ENCODE results near the gene JMY. TPM values are rescaled to one million over a fixed set of nuclear protein-coding genes. Genes with fewer than 3 reads are reported as not detected.
A peak's percentile ranks its signal among the peaks of the same experiment; 100 is the strongest.

The JMY gene
- total and polyA plus RNA-seq, 4 donors: 14.3 to 39.4 (median 21.7) TPM

GRCh38 chr5:79202076-79202475 is 33.9 kb upstream of the JMY start:
- H3K36me3 ChIP-seq (ENCODE audit: control insufficient read depth, insufficient read depth, low read length): no peaks in the 10 kb centered on the region
- no peaks in the 10 kb centered on the region for H3K9me3 ChIP-seq (ENCODE audit: control insufficient read depth, insufficient read depth, low read length)
- H3K4me3 ChIP-seq (ENCODE audit: low read depth, low read length): no peak overlapping the region
- no peak overlapping the region for H3K27ac ChIP-seq (ENCODE audit: low read depth, low read length)
- DNase-seq (ENCODE audit: low read depth in 4 of 6, low spot score in 6 of 6): no peak
- H3K27me3 ChIP-seq (ENCODE audit: control insufficient read depth, insufficient read depth, low read length): no peaks in the 10 kb centered on the region
- H3K4me1 ChIP-seq (ENCODE audit: control insufficient read depth, insufficient read depth, low read length): no peaks in the 10 kb centered on the region

- no peaks in the 10 kb centered on the region for H3K4me1 ChIP-seq (ENCODE audit: control insufficient read depth, insufficient read depth, low read length)
- H3K27ac ChIP-seq (ENCODE audit: low read depth, low read length): no peak overlapping the region
- no peaks in the 10 kb centered on the region for H3K36me3 ChIP-seq (ENCODE audit: control insufficient read depth, insufficient read depth, low read length)
- no peak for DNase-seq (ENCODE audit: low read depth in 4 of 6, low spot score in 6 of 6)
- 100% methylated on average over 1 of the region's 3 CpGs for WGBS (ENCODE audit: insufficient coverage)
- H3K4me3 ChIP-seq (ENCODE audit: low read depth, low read length): no peak overlapping the region
- no peaks in the 10 kb centered on the region for H3K27me3 ChIP-seq (ENCODE audit: control insufficient read depth, insufficient read depth, low read length)
- H3K9me3 ChIP-seq (ENCODE audit: control insufficient read depth, insufficient read depth, low read length): no peaks in the 10 kb centered on the region
Observed at GRCh38 chr5:79205965-79206364, 30.0 kb upstream of the JMY start.

GRCh38 chr5:79206541-79206940 is 29.4 kb upstream of the JMY start:
- no peaks in the 10 kb centered on the region for H3K4me1 ChIP-seq (ENCODE audit: control insufficient read depth, insufficient read depth, low read length)
- H3K27ac ChIP-seq (ENCODE audit: low read depth, low read length): no peak overlapping the region
- H3K27me3 ChIP-seq (ENCODE audit: control insufficient read depth, insufficient read depth, low read length): no peaks in the 10 kb centered on the region
- H3K9me3 ChIP-seq (ENCODE audit: control insufficient read depth, insufficient read depth, low read length): no peaks in the 10 kb centered on the region
- 96% methylated on average over 3 of the region's 3 CpGs for WGBS (ENCODE audit: insufficient coverage)
- H3K4me3 ChIP-seq (ENCODE audit: low read depth, low read length): no peak overlapping the region
- no peaks in the 10 kb centered on the region for H3K36me3 ChIP-seq (ENCODE audit: control insufficient read depth, insufficient read depth, low read length)
- no peak for DNase-seq (ENCODE audit: low read depth in 4 of 6, low spot score in 6 of 6)

GRCh38 chr5:79209505-79209904 is 26.4 kb upstream of the JMY start:
- Histone ChIP-seq H3K27ac (ENCODE audit: low read depth, low read length) (no peak overlapping the region), H3K4me3 (ENCODE audit: low read depth, low read length) (no peak overlapping the region), H3K9me3 (ENCODE audit: control insufficient read depth, insufficient read depth, low read length) (no peaks in the 10 kb centered on the region), H3K27me3 (ENCODE audit: control insufficient read depth, insufficient read depth, low read length) (no peaks in the 10 kb centered on the region), H3K4me1 (ENCODE audit: control insufficient read depth, insufficient read depth, low read length) (no peaks in the 10 kb centered on the region), H3K36me3 (ENCODE audit: control insufficient read depth, insufficient read depth, low read length) (no peaks in the 10 kb centered on the region)
- DNase-seq (ENCODE audit: low read depth in 4 of 6, low spot score in 6 of 6): no peak

GRCh38 chr5:79224286-79224984 is 11.5 kb upstream of the JMY start:
- 100% methylated on average over 2 of the region's 4 CpGs for WGBS (ENCODE audit: insufficient coverage)
- Histone ChIP-seq H3K27ac (ENCODE audit: low read depth, low read length) (no peak overlapping the region), H3K27me3 (ENCODE audit: control insufficient read depth, insufficient read depth, low read length) (no peaks in the 10 kb centered on the region), H3K9me3 (ENCODE audit: control insufficient read depth, insufficient read depth, low read length) (no peaks in the 10 kb centered on the region), H3K4me1 (ENCODE audit: control insufficient read depth, insufficient read depth, low read length) (no peaks in the 10 kb centered on the region), H3K4me3 (ENCODE audit: low read depth, low read length) (no peak overlapping the region), H3K36me3 (ENCODE audit: control insufficient read depth, insufficient read depth, low read length) (no peaks in the 10 kb centered on the region)
- DNase-seq (ENCODE audit: low read depth in 4 of 6, low spot score in 6 of 6): no peak

- peak in 1 of 6 donors; percentile 29 for DNase-seq (ENCODE audit: low read depth in 4 of 6, low spot score in 6 of 6)
- H3K9me3 ChIP-seq (ENCODE audit: control insufficient read depth, insufficient read depth, low read length): no peaks in the 10 kb centered on the region
- H3K4me1 ChIP-seq (ENCODE audit: control insufficient read depth, insufficient read depth, low read length): no peaks in the 10 kb centered on the region
- 40% methylated on average over 2 of the region's 2 CpGs for WGBS (ENCODE audit: insufficient coverage)
- no peaks in the 10 kb centered on the region for H3K27me3 ChIP-seq (ENCODE audit: control insufficient read depth, insufficient read depth, low read length)
- H3K4me3 ChIP-seq (ENCODE audit: low read depth, low read length): no peak overlapping the region
- no peaks in the 10 kb centered on the region for H3K36me3 ChIP-seq (ENCODE audit: control insufficient read depth, insufficient read depth, low read length)
- H3K27ac ChIP-seq (ENCODE audit: low read depth, low read length): no peak overlapping the region
Observed at GRCh38 chr5:79225026-79225425, 10.9 kb upstream of the JMY start.

- DNase-seq (ENCODE audit: low read depth in 4 of 6, low spot score in 6 of 6): no peak
- H3K27me3 ChIP-seq (ENCODE audit: control insufficient read depth, insufficient read depth, low read length): no peaks in the 10 kb centered on the region
Observed at GRCh38 chr5:79225441-79225840, 10.5 kb upstream of the JMY start.

GRCh38 chr5:79227484-79228025 is 8.4 kb upstream of the JMY start:
- no peak overlapping the region for H3K27ac ChIP-seq (ENCODE audit: low read depth, low read length)
- DNase-seq (ENCODE audit: low read depth in 4 of 6, low spot score in 6 of 6): no peak
- H3K27me3 ChIP-seq (ENCODE audit: control insufficient read depth, insufficient read depth, low read length): no peaks in the 10 kb centered on the region
- H3K4me1 ChIP-seq (ENCODE audit: control insufficient read depth, insufficient read depth, low read length): no peaks in the 10 kb centered on the region
- H3K4me3 ChIP-seq (ENCODE audit: low read depth, low read length): no peak overlapping the region
- H3K9me3 ChIP-seq (ENCODE audit: control insufficient read depth, insufficient read depth, low read length): no peaks in the 10 kb centered on the region
- 100% methylated on average over 2 of the region's 4 CpGs for WGBS (ENCODE audit: insufficient coverage)
- no peaks in the 10 kb centered on the region for H3K36me3 ChIP-seq (ENCODE audit: control insufficient read depth, insufficient read depth, low read length)

More at GRCh38 chr5:79225441-79225840, 10.5 kb upstream of the JMY start:
- Histone ChIP-seq H3K4me1 (ENCODE audit: control insufficient read depth, insufficient read depth, low read length) (no peaks in the 10 kb centered on the region), H3K27ac (ENCODE audit: low read depth, low read length) (no peak overlapping the region), H3K9me3 (ENCODE audit: control insufficient read depth, insufficient read depth, low read length) (no peaks in the 10 kb centered on the region), H3K36me3 (ENCODE audit: control insufficient read depth, insufficient read depth, low read length) (no peaks in the 10 kb centered on the region), H3K4me3 (ENCODE audit: low read depth, low read length) (no peak overlapping the region)
- WGBS (ENCODE audit: insufficient coverage): 95% methylated on average over 5 of the region's 5 CpGs

GRCh38 chr5:79229357-79230174 is 6.4 kb upstream of the JMY start:
- no peak overlapping the region for H3K27ac ChIP-seq (ENCODE audit: low read depth, low read length)
- no peaks in the 10 kb centered on the region for H3K27me3 ChIP-seq (ENCODE audit: control insufficient read depth, insufficient read depth, low read length)
- no peaks in the 10 kb centered on the region for H3K36me3 ChIP-seq (ENCODE audit: control insufficient read depth, insufficient read depth, low read length)
- 98% methylated on average over 6 of the region's 10 CpGs for WGBS (ENCODE audit: insufficient coverage)
- no peaks in the 10 kb centered on the region for H3K4me1 ChIP-seq (ENCODE audit: control insufficient read depth, insufficient read depth, low read length)
- DNase-seq (ENCODE audit: low read depth in 4 of 6, low spot score in 6 of 6): peak in 1 of 6 donors; percentile 55
- no peaks in the 10 kb centered on the region for H3K9me3 ChIP-seq (ENCODE audit: control insufficient read depth, insufficient read depth, low read length)
- no peak overlapping the region for H3K4me3 ChIP-seq (ENCODE audit: low read depth, low read length)

- WGBS (ENCODE audit: insufficient coverage): 0% methylated on average over 1 of the region's 2 CpGs
- Histone ChIP-seq H3K4me3 (ENCODE audit: low read depth, low read length) (peak overlapping the region; percentile 78), H3K4me1 (ENCODE audit: control insufficient read depth, insufficient read depth, low read length) (peaks cover 23% of the 10 kb centered on the region), H3K27me3 (ENCODE audit: control insufficient read depth, insufficient read depth, low read length) (no peaks in the 10 kb centered on the region), H3K36me3 (ENCODE audit: control insufficient read depth, insufficient read depth, low read length) (no peaks in the 10 kb centered on the region), H3K27ac (ENCODE audit: low read depth, low read length) (peak overlapping the region; percentile 50), H3K9me3 (ENCODE audit: control insufficient read depth, insufficient read depth, low read length) (no peaks in the 10 kb centered on the region)
- DNase-seq (ENCODE audit: low read depth in 4 of 6, low spot score in 6 of 6): no peak
Observed at GRCh38 chr5:79235261-79235633, 684 bp upstream of the JMY start.
